CD4-positive, CD25-positive, alpha-beta regulatory T cell (primary cell): Measurements from ENCODE around the gene PIP4K2B. TPM values are rescaled to one million over a fixed set of nuclear protein-coding genes. Genes with fewer than 3 reads are reported as not detected.

Source experiments
- ATAC-seq, 2 donors: fragments of 150-1000 bp; cut with Tn5 transposase; one replicate each; pipeline ENCODE4 v1.10.0; 2021; ENCODE audit warnings: low read depth in 2 of 2, moderate number of reproducible peaks in 2 of 2, moderate library complexity in 1 of 2
- DNase-seq, 3 donors: peaks; one replicate each; pipeline versions ENCODE4 v3.0.0 to v3.0.0-alpha.2; 2012 to 2022; ENCODE audit warnings: mixed read lengths in 1 of 3
- H3K27ac ChIP-seq: one replicate; pipeline ENCODE4 v1.7.0; 2013; ENCODE audit warnings: mild to moderate bottlenecking, low read length; ENCODE audit not compliant: insufficient read depth, poor library complexity, severe bottlenecking
- H3K27me3 ChIP-seq: one replicate; pipeline ENCODE4 v1.7.0; 2013; ENCODE audit warnings: low read length; ENCODE audit not compliant: control insufficient read depth, insufficient read depth
- H3K36me3 ChIP-seq: one replicate; pipeline ENCODE4 v1.7.0; 2013; ENCODE audit warnings: mild to moderate bottlenecking, low read length, moderate library complexity; ENCODE audit not compliant: control insufficient read depth, insufficient read depth
- H3K4me1 ChIP-seq: 2 replicates; pipeline ENCODE4 v1.7.0; 2013; ENCODE audit warnings: mild to moderate bottlenecking, low read length; ENCODE audit not compliant: insufficient read depth, control insufficient read depth, poor library complexity, severe bottlenecking
- H3K4me3 ChIP-seq: one replicate; pipeline ENCODE4 v1.7.0; 2013; ENCODE audit warnings: low read depth, mild to moderate bottlenecking, low read length, moderate library complexity
- H3K9me3 ChIP-seq, 2 experiments: 1 replicate in 1 of 2; 2 replicates in 1 of 2; pipeline ENCODE4 v1.7.0; 2013; ENCODE audit warnings: low read length in 2 of 2, mild to moderate bottlenecking in 1 of 2, moderate library complexity in 1 of 2; ENCODE audit not compliant: control insufficient read depth in 2 of 2
- H3K27ac Mint-ChIP-seq, 3 donors: one replicate each; pipeline ENCODE4 v1.8.0; 2020 to 2022; ENCODE audit warnings: mild to moderate bottlenecking in 3 of 3, mixed read lengths in 3 of 3, moderate library complexity in 2 of 3
- H3K27me3 Mint-ChIP-seq: one replicate; pipeline ENCODE4 v1.8.0; 2022; ENCODE audit warnings: mild to moderate bottlenecking, mixed read lengths
- H3K36me3 Mint-ChIP-seq: one replicate; pipeline ENCODE4 v1.8.0; 2020; ENCODE audit warnings: mixed read lengths
- H3K4me1 Mint-ChIP-seq, 4 donors: one replicate each; pipeline ENCODE4 v1.8.0; 2020 to 2022; ENCODE audit warnings: mixed read lengths in 4 of 4, mild to moderate bottlenecking in 1 of 4
- H3K4me3 Mint-ChIP-seq, 4 donors: one replicate each; pipeline ENCODE4 v1.8.0; 2020 to 2022; ENCODE audit warnings: mild to moderate bottlenecking in 4 of 4, mixed read lengths in 4 of 4, moderate library complexity in 3 of 4
- H3K9me3 Mint-ChIP-seq, 7 donors: one replicate each; pipeline ENCODE4 v1.8.0; 2020 to 2022; ENCODE audit warnings: mixed read lengths in 7 of 7, mild to moderate bottlenecking in 3 of 7, moderate library complexity in 2 of 7
- polyA plus RNA-seq, 4 donors: library from polyadenylated mRNA; unstranded; fragments of 300-500 nt; fragmentation: Illumina TruSeq; gene quantifications; one replicate each; pipeline ENCODE4 v1.2.3, GENCODE V29; 2021
- total RNA-seq: library from RNA; stranded (reverse); gene quantifications from one replicate; pipeline ENCODE4 v1.2.3, GENCODE V29; 2022

The PIP4K2B gene
- total and polyA plus RNA-seq, 5 donors from 2014 or later: 11.6 to 29.5 (median 17.6) TPM

GRCh38 chr17:38748149-38748891, 51.0 kb downstream of the PIP4K2B start, which contains the start of gene PCGF2:
Gene PCGF2 (minus strand): TSS chr17:38748336. CDS start chr17:38740402, 7,934 bp downstream.
- DNase-seq (no peak), ATAC-seq (no peak)
- Mint-ChIP-seq H3K27ac (no peak within 1 kb of the TSS), H3K36me3 (peaks cover 18% of the 10 kb centered on the region), H3K4me1 (peaks cover 7 to 53% (median 21%) of the 10 kb centered on the region in 4 donors), H3K27me3 (peaks cover 57% of the 10 kb centered on the region), H3K4me3 (peak within 1 kb of the TSS in 3 of 4 donors; percentile 53 to 72 (median 71)), H3K9me3 (peaks cover 0 to 3% (median 0%) of the 10 kb centered on the region in 7 donors)
- no peaks in the 10 kb centered on the region for H3K9me3 ChIP-seq
- H3K4me3 ChIP-seq: no peak within 1 kb of the TSS
- no peaks in the 10 kb centered on the region for H3K36me3 ChIP-seq
- H3K4me1 ChIP-seq: peaks cover 53% of the 10 kb centered on the region
- H3K27me3 ChIP-seq: peaks cover 20% of the 10 kb centered on the region
- H3K27ac ChIP-seq: no peak within 1 kb of the TSS

DNA sequence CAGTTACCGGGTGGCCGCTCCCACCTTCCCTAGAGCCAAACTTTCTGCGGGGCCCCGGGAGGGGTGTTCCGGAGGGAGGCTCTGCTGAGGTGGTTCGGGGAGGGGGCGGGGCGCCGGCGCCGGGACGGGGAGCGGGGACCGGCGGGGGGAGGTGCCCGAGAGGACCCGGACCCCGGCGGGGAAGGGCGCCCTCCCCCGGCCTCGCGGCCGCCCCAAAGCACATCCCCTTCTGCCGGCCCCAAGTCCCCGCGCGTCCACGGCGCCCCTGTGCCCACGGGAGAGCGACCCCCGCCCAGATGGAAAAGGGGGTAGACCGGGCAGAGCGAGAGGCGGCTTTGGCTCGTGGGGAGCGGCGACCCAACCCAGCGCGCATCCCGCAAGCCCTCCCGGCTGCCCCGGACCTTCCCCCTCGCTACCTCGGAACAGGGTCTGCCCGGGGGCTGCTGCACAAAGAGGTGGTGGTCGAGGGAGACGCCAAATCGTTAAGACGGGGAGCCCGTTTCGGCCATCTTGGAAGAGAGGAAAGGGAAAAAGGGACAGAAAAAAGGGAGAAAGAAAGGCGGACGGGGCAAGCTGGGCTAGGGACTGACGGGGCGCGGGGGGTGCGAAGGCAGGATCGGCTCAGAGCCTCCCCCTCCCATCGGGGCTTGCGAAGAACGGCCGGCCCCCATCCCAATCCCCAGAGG, 51.8 kb downstream of the PIP4K2B start:
- peaks cover 57% of the 10 kb centered on the region for H3K27me3 Mint-ChIP-seq
- ATAC-seq: no peak
- H3K27me3 ChIP-seq: peaks cover 20% of the 10 kb centered on the region
- H3K27ac ChIP-seq: no peak overlapping the region
- H3K9me3 ChIP-seq: no peaks in the 10 kb centered on the region
- no peaks in the 10 kb centered on the region for H3K36me3 ChIP-seq
- H3K36me3 Mint-ChIP-seq: peaks cover 16% of the 10 kb centered on the region
- peaks cover 7 to 46% (median 19%) of the 10 kb centered on the region in 4 donors for H3K4me1 Mint-ChIP-seq
- H3K9me3 Mint-ChIP-seq: peaks cover 0 to 3% (median 0%) of the 10 kb centered on the region in 7 donors
- no peak overlapping the region for H3K4me3 ChIP-seq
- peaks cover 49% of the 10 kb centered on the region for H3K4me1 ChIP-seq
- no peak for DNase-seq
- peak overlapping the region in 3 of 4 donors; percentile 53 to 72 (median 54) for H3K4me3 Mint-ChIP-seq
- no peak overlapping the region for H3K27ac Mint-ChIP-seq

DNA sequence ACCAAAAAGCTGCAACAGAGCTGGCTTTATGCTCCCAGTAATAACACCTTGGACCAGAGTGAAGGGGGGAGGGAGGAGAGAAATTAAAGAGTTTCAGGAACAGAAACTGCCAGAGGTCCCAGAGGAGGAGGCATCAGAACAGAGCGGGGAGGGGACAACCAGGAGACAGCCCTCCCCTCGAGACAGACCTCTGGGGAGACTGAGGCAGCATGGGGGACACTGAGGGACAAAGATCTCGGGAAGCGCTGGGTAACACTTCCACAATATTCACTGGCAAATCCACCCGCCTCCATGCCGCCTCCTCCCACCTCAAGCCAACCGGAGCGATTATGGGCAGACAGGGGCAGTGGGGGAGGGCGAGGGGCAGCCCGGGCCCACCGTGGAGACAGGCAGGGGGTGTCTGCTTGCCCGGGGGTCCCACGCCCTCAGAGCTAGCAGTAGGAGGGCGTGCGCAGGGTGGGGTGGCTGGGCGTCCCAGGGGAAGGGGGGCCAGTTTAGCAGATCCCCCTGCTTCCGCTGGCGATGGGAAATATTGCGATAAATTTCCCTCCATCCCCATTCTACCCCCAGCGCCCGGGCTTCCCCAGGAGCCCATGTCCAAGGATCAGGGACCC, 52.4 kb downstream of the PIP4K2B start:
- Histone ChIP-seq H3K9me3 (no peaks in the 10 kb centered on the region), H3K36me3 (no peaks in the 10 kb centered on the region), H3K27ac (no peak overlapping the region), H3K4me1 (peaks cover 45% of the 10 kb centered on the region), H3K4me3 (no peak overlapping the region), H3K27me3 (peaks cover 20% of the 10 kb centered on the region)
- peaks cover 52% of the 10 kb centered on the region for H3K27me3 Mint-ChIP-seq
- H3K36me3 Mint-ChIP-seq: peaks cover 12% of the 10 kb centered on the region
- no peak overlapping the region for H3K27ac Mint-ChIP-seq
- H3K4me1 Mint-ChIP-seq: peaks cover 7 to 44% (median 15%) of the 10 kb centered on the region in 4 donors
- DNase-seq (no peak), ATAC-seq (no peak)
- peaks cover 0 to 3% (median 0%) of the 10 kb centered on the region in 7 donors for H3K9me3 Mint-ChIP-seq
- peak overlapping the region; percentile 55 to 88 (median 62) for H3K4me3 Mint-ChIP-seq

- peaks cover 44% of the 10 kb centered on the region for H3K27me3 Mint-ChIP-seq
- DNase-seq (no peak), ATAC-seq (no peak)
- Histone ChIP-seq H3K4me1 (peaks cover 41% of the 10 kb centered on the region), H3K36me3 (no peaks in the 10 kb centered on the region), H3K4me3 (no peak overlapping the region), H3K27ac (no peak overlapping the region), H3K27me3 (peaks cover 18% of the 10 kb centered on the region), H3K9me3 (no peaks in the 10 kb centered on the region)
- H3K27ac Mint-ChIP-seq: peak overlapping the region in 2 of 3 donors; percentile 4 to 42
- H3K9me3 Mint-ChIP-seq: peaks cover 0 to 2% (median 0%) of the 10 kb centered on the region in 7 donors
- peaks cover 5 to 37% (median 10%) of the 10 kb centered on the region in 4 donors for H3K4me1 Mint-ChIP-seq
- H3K4me3 Mint-ChIP-seq: peak overlapping the region; percentile 58 to 88 (median 62)
- H3K36me3 Mint-ChIP-seq: peaks cover 8% of the 10 kb centered on the region
Measured at GRCh38 chr17:38746004-38746848, 53.1 kb downstream of the PIP4K2B start.

DNA sequence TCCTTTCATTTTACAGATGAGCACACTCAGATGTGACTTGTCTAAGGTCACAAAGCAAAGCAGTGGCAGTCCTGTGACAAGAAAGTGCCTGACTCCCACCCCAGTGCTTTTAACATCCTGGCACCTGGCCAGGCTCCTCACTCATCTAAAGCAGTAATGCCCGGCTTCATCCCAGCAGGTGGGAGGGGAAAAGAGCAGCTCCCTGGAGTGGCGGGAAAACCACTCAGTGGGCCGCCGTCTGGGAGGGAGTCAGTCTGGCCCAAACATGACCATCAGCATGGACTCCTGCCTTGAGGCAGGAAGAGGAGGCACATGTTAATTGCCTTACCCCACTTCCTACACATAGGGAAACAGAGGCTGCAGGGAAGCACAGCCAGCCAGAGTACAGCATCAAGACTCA, 53.8 kb downstream of the PIP4K2B start:
- Histone ChIP-seq H3K4me3 (no peak overlapping the region), H3K27me3 (peaks cover 11% of the 10 kb centered on the region), H3K9me3 (no peaks in the 10 kb centered on the region), H3K27ac (no peak overlapping the region), H3K4me1 (peaks cover 34% of the 10 kb centered on the region), H3K36me3 (no peaks in the 10 kb centered on the region)
- DNase-seq (no peak), ATAC-seq (no peak)
- peak overlapping the region in 1 of 4 donors; percentile 58 for H3K4me3 Mint-ChIP-seq
- peaks cover 8% of the 10 kb centered on the region for H3K36me3 Mint-ChIP-seq
- H3K4me1 Mint-ChIP-seq: peaks cover 0 to 30% (median 4%) of the 10 kb centered on the region in 4 donors
- H3K27me3 Mint-ChIP-seq: peaks cover 38% of the 10 kb centered on the region
- no peak overlapping the region for H3K27ac Mint-ChIP-seq
- peaks cover 0 to 2% (median 0%) of the 10 kb centered on the region in 7 donors for H3K9me3 Mint-ChIP-seq

GRCh38 chr17:38743556-38744171, 55.7 kb downstream of the PIP4K2B start:
- Mint-ChIP-seq H3K4me3 (peak overlapping the region in 1 of 4 donors; percentile 21), H3K27me3 (peaks cover 26% of the 10 kb centered on the region), H3K9me3 (peaks cover 0 to 2% (median 0%) of the 10 kb centered on the region in 7 donors), H3K36me3 (peaks cover 8% of the 10 kb centered on the region), H3K4me1 (peaks cover 0 to 16% (median 3%) of the 10 kb centered on the region in 4 donors), H3K27ac (peak overlapping the region in 1 of 3 donors; percentile 26)
- no peak for DNase-seq
- no peaks in the 10 kb centered on the region for H3K9me3 ChIP-seq
- peaks cover 15% of the 10 kb centered on the region for H3K4me1 ChIP-seq
- peaks cover 7% of the 10 kb centered on the region for H3K27me3 ChIP-seq
- no peak for ATAC-seq
- H3K36me3 ChIP-seq: no peaks in the 10 kb centered on the region
- H3K27ac ChIP-seq: no peak overlapping the region
- H3K4me3 ChIP-seq: no peak overlapping the region
